Thyroid gland (tissue), 4 donors: ENCODE data around the gene SCN1B.

Experiments used
- CTCF ChIP-seq, 6 experiments: fragments of 200-600 bp in 3 of 6; fragments of 450-650 bp in 3 of 6; sonication (generic) in 3 of 6; IDR thresholded peaks; one replicate each; pipeline ENCODE4 v1.5.1; 2016 to 2019; ENCODE audit warnings: antibody characterized with exemption in 6 of 6, mild to moderate bottlenecking in 2 of 6, inconsistent platforms in 1 of 6, moderate library complexity in 1 of 6
- POLR2A ChIP-seq, 2 donors: fragments of 450-650 bp; IDR thresholded peaks; one replicate each; pipeline ENCODE4 v1.6.1; 2017; ENCODE audit warnings: antibody characterized with exemption in 2 of 2, mild to moderate bottlenecking in 2 of 2, moderate library complexity in 1 of 2

- TF ChIP-seq CTCF (IDR thresholded peaks at IDR 0.05): no peak
- TF ChIP-seq POLR2A (IDR thresholded peaks at IDR 0.05): no peak
Measured at GRCh38 chr19:35059799-35060091, 29.5 kb downstream of the SCN1B start.
